ENCODE results near the gene PCDHGA12.
A peak's percentile ranks its signal among the peaks of the same experiment; 100 is the strongest.
"Not testable (repeated sequence)": the region's sequence is repeated elsewhere in the genome, so short reads cannot be mapped to it uniquely, and the experiment has no call there.

Gene PCDHGA12

DNA sequence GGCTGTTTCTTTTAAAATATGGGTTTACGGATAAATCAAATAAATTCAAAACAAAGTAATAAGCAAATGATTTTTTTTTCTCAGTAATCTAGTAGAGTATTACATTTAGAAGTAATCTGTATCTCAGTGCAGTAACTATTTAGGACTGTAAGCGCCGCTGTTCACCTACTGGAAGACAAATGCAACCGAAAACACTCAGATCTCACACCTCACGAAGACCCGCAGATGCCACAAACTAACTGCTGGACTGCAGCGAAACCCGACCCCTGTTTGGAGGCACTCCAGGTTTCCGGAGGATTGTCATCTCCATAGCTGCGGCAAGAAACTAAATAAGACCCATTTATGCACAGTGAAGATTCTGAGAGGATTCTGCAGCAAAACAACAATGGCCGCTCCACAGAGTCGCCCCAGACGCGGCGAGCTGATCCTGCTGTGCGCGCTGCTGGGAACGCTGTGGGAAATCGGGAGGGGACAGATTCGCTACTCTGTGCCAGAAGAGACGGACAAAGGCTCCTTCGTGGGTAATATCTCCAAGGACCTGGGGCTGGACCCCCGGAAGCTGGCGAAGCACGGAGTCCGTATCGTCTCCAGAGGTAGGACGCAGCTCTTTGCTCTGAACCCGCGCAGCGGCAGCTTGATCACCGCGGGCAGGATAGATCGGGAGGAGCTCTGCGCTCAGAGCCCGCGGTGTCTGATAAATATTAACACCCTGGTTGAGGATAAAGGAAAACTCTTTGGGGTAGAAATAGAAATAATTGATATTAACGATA is 37.7 kb upstream of the PCDHGA12 start, which contains the start of gene PCDHGA8:
Gene PCDHGA8, plus strand, starts transcription at position 205 of the 770 bp plus-strand sequence. Its CDS starts 181 bp downstream, at position 386.
- TF ChIP-seq ZNF654 (tag by site-specific recombination; IDR thresholded peaks at IDR 0.05; ENCODE audit: low read depth) (peak; percentile 21; the same call in 1 of the 2 replicates), KLF16 (tag by site-specific recombination; IDR thresholded peaks at IDR 0.05) (no peak)
- H3K4me1 ChIP-seq (ENCODE audit: control insufficient read depth, insufficient read depth, low read length) = no peaks in the 10 kb centered on the region
- H3K27ac ChIP-seq (ENCODE audit: extremely low read depth, low read depth, low read length) = no peak within 1 kb of the TSS
- no peaks in the 10 kb centered on the region for H3K9me3 ChIP-seq (ENCODE audit: control insufficient read depth, insufficient read depth, low read depth, low read length)
- no peaks in the 10 kb centered on the region for H3K36me3 ChIP-seq (ENCODE audit: control insufficient read depth in 2 of 2, insufficient read depth in 1 of 2, low read length in 2 of 2)
- H3K4me3 ChIP-seq (ENCODE audit: low read depth, low read length) = no peak within 1 kb of the TSS
- POLR2A ChIA-PET = no interaction called here
- CTCF ChIA-PET = interaction anchor here (0.6 to 4.2 kb wide), 18 partner anchors 9 to 483 kb away, joined by 3 to 25 read pairs (median 4); partner anchors contain the start of genes PCDHB11, PCDHGA11, PCDHGA4 and PCDHGA5

DNA sequence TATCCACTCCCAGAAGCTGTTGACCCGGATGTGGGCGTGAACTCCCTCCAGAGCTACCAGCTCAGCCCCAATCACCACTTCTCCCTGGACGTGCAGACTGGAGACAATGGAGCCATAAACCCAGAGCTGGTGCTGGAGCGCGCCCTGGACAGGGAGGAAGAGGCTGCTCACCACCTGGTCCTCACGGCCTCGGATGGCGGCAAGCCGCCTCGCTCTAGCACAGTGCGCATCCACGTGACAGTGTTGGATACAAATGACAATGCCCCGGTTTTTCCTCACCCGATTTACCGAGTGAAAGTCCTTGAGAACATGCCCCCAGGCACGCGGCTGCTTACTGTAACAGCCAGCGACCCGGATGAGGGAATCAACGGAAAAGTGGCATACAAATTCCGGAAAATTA is 37.0 kb upstream of the PCDHGA12 start:
- TF ChIP-seq, protein P1, sequence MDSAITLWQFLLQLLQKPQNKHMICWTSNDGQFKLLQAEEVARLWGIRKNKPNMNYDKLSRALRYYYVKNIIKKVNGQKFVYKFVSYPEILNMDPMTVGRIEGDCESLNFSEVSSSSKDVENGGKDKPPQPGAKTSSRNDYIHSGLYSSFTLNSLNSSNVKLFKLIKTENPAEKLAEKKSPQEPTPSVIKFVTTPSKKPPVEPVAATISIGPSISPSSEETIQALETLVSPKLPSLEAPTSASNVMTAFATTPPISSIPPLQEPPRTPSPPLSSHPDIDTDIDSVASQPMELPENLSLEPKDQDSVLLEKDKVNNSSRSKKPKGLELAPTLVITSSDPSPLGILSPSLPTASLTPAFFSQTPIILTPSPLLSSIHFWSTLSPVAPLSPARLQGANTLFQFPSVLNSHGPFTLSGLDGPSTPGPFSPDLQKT (IDR thresholded peaks at IDR 0.05; ENCODE audit: borderline replicate concordance, low read depth, low read length) = no peak
- TF ChIP-seq ZNF19 (tag by site-specific recombination; IDR thresholded peaks at IDR 0.05; ENCODE audit: low read depth) = no peak
- TF ChIP-seq ZNF791 (tag by site-specific recombination; IDR thresholded peaks at IDR 0.05) = no peak
- no peak for TF ChIP-seq ZBTB48 (tag by site-specific recombination; IDR thresholded peaks at IDR 0.05)
- no peak for TF ChIP-seq ZNF426 (tag by site-specific recombination; IDR thresholded peaks at IDR 0.05)
- TF ChIP-seq ZNF121 (tag by site-specific recombination; IDR thresholded peaks at IDR 0.05) = no peak
- no peak for TF ChIP-seq HOXD13 (CRISPR knock-in tag; IDR thresholded peaks at IDR 0.05; ENCODE audit: borderline replicate concordance)
- TF ChIP-seq ZXDB (tag by site-specific recombination; IDR thresholded peaks at IDR 0.05) = no peak
- TF ChIP-seq ZNF292 (tag by site-specific recombination; IDR thresholded peaks at IDR 0.05; ENCODE audit: borderline replicate concordance, low read depth) = no peak
- TF ChIP-seq ZNF768 (tag by site-specific recombination; IDR thresholded peaks at IDR 0.05) = no peak
- POLR2A ChIA-PET = no interaction called here
- CTCF ChIA-PET = interaction anchor here (0.6 to 4.2 kb wide), 10 partner anchors 10 to 483 kb away, joined by 3 to 25 read pairs (median 5); partner anchors contain the start of genes PCDHGA11, PCDHGA6, PCDHGA7 and PCDHGB6
- Histone ChIP-seq H3K4me1 (ENCODE audit: control insufficient read depth, insufficient read depth, low read length) (no peaks in the 10 kb centered on the region), H3K27ac (ENCODE audit: extremely low read depth, low read depth, low read length) (no peak overlapping the region), H3K36me3 (ENCODE audit: control insufficient read depth in 2 of 2, insufficient read depth in 1 of 2, low read length in 2 of 2) (no peaks in the 10 kb centered on the region), H3K4me3 (ENCODE audit: low read depth, low read length) (no peak overlapping the region), H3K9me3 (ENCODE audit: control insufficient read depth, insufficient read depth, low read depth, low read length) (no peaks in the 10 kb centered on the region)

DNA sequence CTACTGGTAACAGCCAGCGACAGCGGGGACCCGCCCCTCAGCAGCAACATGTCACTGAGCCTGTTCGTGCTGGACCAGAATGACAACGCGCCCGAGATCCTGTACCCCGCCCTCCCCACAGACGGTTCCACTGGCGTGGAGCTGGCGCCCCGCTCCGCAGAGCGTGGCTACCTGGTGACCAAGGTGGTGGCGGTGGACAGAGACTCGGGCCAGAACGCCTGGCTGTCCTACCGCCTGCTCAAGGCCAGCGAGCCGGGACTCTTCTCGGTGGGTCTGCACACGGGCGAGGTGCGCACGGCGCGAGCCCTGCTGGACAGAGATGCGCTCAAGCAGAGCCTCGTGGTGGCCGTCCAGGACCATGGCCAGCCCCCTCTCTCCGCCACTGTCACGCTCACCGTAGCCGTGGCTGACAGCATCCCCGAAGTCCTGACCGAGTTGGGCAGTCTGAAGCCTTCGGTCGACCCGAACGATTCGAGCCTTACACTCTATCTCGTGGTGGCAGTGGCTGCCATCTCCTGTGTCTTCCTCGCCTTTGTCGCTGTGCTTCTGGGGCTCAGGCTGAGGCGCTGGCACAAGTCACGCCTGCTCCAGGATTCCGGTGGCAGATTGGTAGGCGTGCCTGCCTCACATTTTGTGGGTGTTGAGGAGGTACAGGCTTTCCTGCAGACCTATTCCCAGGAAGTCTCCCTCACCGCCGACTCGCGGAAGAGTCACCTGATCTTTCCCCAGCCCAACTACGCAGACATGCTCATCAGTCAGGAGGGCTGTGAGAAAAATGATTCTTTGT is 35.7 kb upstream of the PCDHGA12 start:
- H3K9me3 ChIP-seq (ENCODE audit: control insufficient read depth, insufficient read depth, low read depth, low read length); H3K27ac ChIP-seq (ENCODE audit: extremely low read depth, low read depth, low read length); H3K36me3 ChIP-seq (ENCODE audit: control insufficient read depth in 2 of 2, insufficient read depth in 1 of 2, low read length in 2 of 2); H3K4me1 ChIP-seq (ENCODE audit: control insufficient read depth, insufficient read depth, low read length); H3K4me3 ChIP-seq (ENCODE audit: low read depth, low read length); POLR2A ChIA-PET: not testable (repeated sequence)
- TF ChIP-seq, protein P2, sequence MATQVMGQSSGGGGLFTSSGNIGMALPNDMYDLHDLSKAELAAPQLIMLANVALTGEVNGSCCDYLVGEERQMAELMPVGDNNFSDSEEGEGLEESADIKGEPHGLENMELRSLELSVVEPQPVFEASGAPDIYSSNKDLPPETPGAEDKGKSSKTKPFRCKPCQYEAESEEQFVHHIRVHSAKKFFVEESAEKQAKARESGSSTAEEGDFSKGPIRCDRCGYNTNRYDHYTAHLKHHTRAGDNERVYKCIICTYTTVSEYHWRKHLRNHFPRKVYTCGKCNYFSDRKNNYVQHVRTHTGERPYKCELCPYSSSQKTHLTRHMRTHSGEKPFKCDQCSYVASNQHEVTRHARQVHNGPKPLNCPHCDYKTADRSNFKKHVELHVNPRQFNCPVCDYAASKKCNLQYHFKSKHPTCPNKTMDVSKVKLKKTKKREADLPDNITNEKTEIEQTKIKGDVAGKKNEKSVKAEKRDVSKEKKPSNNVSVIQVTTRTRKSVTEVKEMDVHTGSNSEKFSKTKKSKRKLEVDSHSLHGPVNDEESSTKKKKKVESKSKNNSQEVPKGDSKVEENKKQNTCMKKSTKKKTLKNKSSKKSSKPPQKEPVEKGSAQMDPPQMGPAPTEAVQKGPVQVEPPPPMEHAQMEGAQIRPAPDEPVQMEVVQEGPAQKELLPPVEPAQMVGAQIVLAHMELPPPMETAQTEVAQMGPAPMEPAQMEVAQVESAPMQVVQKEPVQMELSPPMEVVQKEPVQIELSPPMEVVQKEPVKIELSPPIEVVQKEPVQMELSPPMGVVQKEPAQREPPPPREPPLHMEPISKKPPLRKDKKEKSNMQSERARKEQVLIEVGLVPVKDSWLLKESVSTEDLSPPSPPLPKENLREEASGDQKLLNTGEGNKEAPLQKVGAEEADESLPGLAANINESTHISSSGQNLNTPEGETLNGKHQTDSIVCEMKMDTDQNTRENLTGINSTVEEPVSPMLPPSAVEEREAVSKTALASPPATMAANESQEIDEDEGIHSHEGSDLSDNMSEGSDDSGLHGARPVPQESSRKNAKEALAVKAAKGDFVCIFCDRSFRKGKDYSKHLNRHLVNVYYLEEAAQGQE (tag by site-specific recombination; IDR thresholded peaks at IDR 0.05) = 0 out of 2 replicates have a peak, but pooled peaks have one; percentile 39
- CTCF ChIA-PET = interaction anchor here (1.0 to 4.2 kb wide), 5 partner anchors 8 to 169 kb away, joined by 6 to 57 read pairs (median 12); partner anchors contain the start of gene PCDHGB3

Measured in HEK293 (cell line).